Measurements from ENCODE around the gene ADH1C.
"Not testable (repeated sequence)": the region's sequence is repeated elsewhere in the genome, so short reads cannot be mapped to it uniquely, and the experiment has no call there.

Gene ADH1C

GRCh38 chr4:99352602-99353537 is at the start of gene ADH1C:
ADH1C (minus strand) TSS chr4:99352746; CDS start chr4:99352675, 71 bp downstream.
- in situ Hi-C loops (cut with HindIII; ENCODE audit: low sequenced_read_pairs), result no loop called here

GRCh38 chr4:99400831-99401230 is 48.3 kb upstream of the ADH1C start:
- in situ Hi-C loops (cut with HindIII; ENCODE audit: low sequenced_read_pairs), result no loop called here

GRCh38 chr4:99399017-99399416 is 46.5 kb upstream of the ADH1C start:
- in situ Hi-C loops (cut with HindIII; ENCODE audit: low sequenced_read_pairs), result no loop called here

- in situ Hi-C loops (cut with HindIII; ENCODE audit: low sequenced_read_pairs), result no loop called here
These were observed 43.2 kb upstream of the ADH1C start for GRCh38 chr4:99395595-99396364.

- in situ Hi-C loops (cut with HindIII; ENCODE audit: low sequenced_read_pairs), result no loop called here
These were observed 42.4 kb upstream of the ADH1C start for GRCh38 chr4:99394896-99395295.

GRCh38 chr4:99390055-99390454 is 37.5 kb upstream of the ADH1C start:
- in situ Hi-C loops (cut with HindIII; ENCODE audit: low sequenced_read_pairs), result no loop called here

- in situ Hi-C loops (cut with HindIII; ENCODE audit: low sequenced_read_pairs), result no loop called here
These were observed 37.1 kb upstream of the ADH1C start for GRCh38 chr4:99389606-99390005.

GRCh38 chr4:99383833-99384392 is 31.4 kb upstream of the ADH1C start:
- in situ Hi-C loops (cut with HindIII; ENCODE audit: low sequenced_read_pairs), result no loop called here

GRCh38 chr4:99383399-99383798 is 30.9 kb upstream of the ADH1C start:
- in situ Hi-C loops (cut with HindIII; ENCODE audit: low sequenced_read_pairs), result no loop called here

GRCh38 chr4:99382745-99383360 is 30.3 kb upstream of the ADH1C start:
- in situ Hi-C loops (cut with HindIII; ENCODE audit: low sequenced_read_pairs), result no loop called here

GRCh38 chr4:99381588-99382175 is 29.1 kb upstream of the ADH1C start:
- in situ Hi-C loops (cut with HindIII; ENCODE audit: low sequenced_read_pairs), result no loop called here

- in situ Hi-C loops (cut with HindIII; ENCODE audit: low sequenced_read_pairs), result no loop called here
These were observed 27.0 kb upstream of the ADH1C start for GRCh38 chr4:99379571-99379970.

GRCh38 chr4:99378876-99379275 is 26.3 kb upstream of the ADH1C start:
- in situ Hi-C loops (cut with HindIII; ENCODE audit: low sequenced_read_pairs), result no loop called here

- in situ Hi-C loops (cut with HindIII; ENCODE audit: low sequenced_read_pairs), result not testable (repeated sequence)
These were observed 24.8 kb upstream of the ADH1C start for GRCh38 chr4:99377341-99377740.

GRCh38 chr4:99372464-99372863 is 19.9 kb upstream of the ADH1C start:
- in situ Hi-C loops (cut with HindIII; ENCODE audit: low sequenced_read_pairs), result not testable (repeated sequence)

- in situ Hi-C loops (cut with HindIII; ENCODE audit: low sequenced_read_pairs), result not testable (repeated sequence)
These were observed 15.3 kb upstream of the ADH1C start for GRCh38 chr4:99367817-99368216.

- in situ Hi-C loops (cut with HindIII; ENCODE audit: low sequenced_read_pairs), result no loop called here
These were observed 13.9 kb upstream of the ADH1C start for GRCh38 chr4:99366491-99366890.

GRCh38 chr4:99362768-99363167 is 10.2 kb upstream of the ADH1C start:
- in situ Hi-C loops (cut with HindIII; ENCODE audit: low sequenced_read_pairs), result no loop called here

GRCh38 chr4:99361899-99362275 is 9.3 kb upstream of the ADH1C start:
- in situ Hi-C loops (cut with HindIII; ENCODE audit: low sequenced_read_pairs), result no loop called here

- in situ Hi-C loops (cut with HindIII; ENCODE audit: low sequenced_read_pairs), result no loop called here
These were observed 8.8 kb upstream of the ADH1C start for GRCh38 chr4:99361268-99361898.
